Endometrial microvascular endothelial cells (primary cell): Measurements from ENCODE around the gene GDA. TPM values are rescaled to one million over a fixed set of nuclear protein-coding genes. Genes with fewer than 3 reads are reported as not detected.

Experiments
- in situ Hi-C: cut with HindIII; loops from 2 replicates; pipeline ENCODE4 v1.10.0; 2017; ENCODE audit warnings: low sequenced_read_pairs, low pct_unique_long_range_greater_than_20kb; ENCODE audit errors: inconsistent ontology term
- total RNA-seq: library from RNA; depleted of rRNA; stranded (reverse); fragments of >200 nt; gene quantifications from one replicate; pipeline ENCODE4 v1.2.3, GENCODE V29; 2015; ENCODE audit errors: inconsistent ontology term

Gene GDA
- total RNA-seq, 1 donor from 2014 or later = 0.65 TPM

- in situ Hi-C loops = no loop called here
Measured at GRCh38 chr9:72199238-72199637, 50.0 kb downstream of the GDA start.

GRCh38 chr9:72200452-72200851 lies 51.2 kb downstream of the GDA start:
- in situ Hi-C loops = no loop called here

GRCh38 chr9:72202009-72202408 lies 52.8 kb downstream of the GDA start:
- in situ Hi-C loops = no loop called here

GRCh38 chr9:72203205-72203803 lies 54.1 kb downstream of the GDA start:
- in situ Hi-C loops = no loop called here

- in situ Hi-C loops = no loop called here
Measured at GRCh38 chr9:72204062-72204461, 54.8 kb downstream of the GDA start.

GRCh38 chr9:72205513-72205912 lies 56.3 kb downstream of the GDA start:
- in situ Hi-C loops = no loop called here

- in situ Hi-C loops = no loop called here
Measured at GRCh38 chr9:72207278-72207677, 58.0 kb downstream of the GDA start.

GRCh38 chr9:72210522-72210921 lies 61.3 kb downstream of the GDA start:
- in situ Hi-C loops = no loop called here

- in situ Hi-C loops = no loop called here
Measured at GRCh38 chr9:72211047-72211446, 61.8 kb downstream of the GDA start.

- in situ Hi-C loops = no loop called here
Measured at GRCh38 chr9:72213906-72214305, 64.7 kb downstream of the GDA start.

GRCh38 chr9:72217306-72217842 lies 68.1 kb downstream of the GDA start:
- in situ Hi-C loops = no loop called here

- in situ Hi-C loops = no loop called here
Measured at GRCh38 chr9:72220589-72220988, 71.3 kb downstream of the GDA start.

GRCh38 chr9:72226146-72226812 lies 77.0 kb downstream of the GDA start:
- in situ Hi-C loops = no loop called here

GRCh38 chr9:72228282-72228681 lies 79.0 kb downstream of the GDA start:
- in situ Hi-C loops = no loop called here

GRCh38 chr9:72232778-72233177 lies 83.5 kb downstream of the GDA start:
- in situ Hi-C loops = no loop called here

- in situ Hi-C loops = no loop called here
Measured at GRCh38 chr9:72247549-72247948, 98.3 kb downstream of the GDA start.

- in situ Hi-C loops = loop anchor here (25.0 kb wide), 1 partner anchor 214 kb away; no protein-coding TSS in a partner anchor
Measured at GRCh38 chr9:72251589-72251988, 102.3 kb downstream of the GDA start.

GRCh38 chr9:72254901-72255545 lies 105.8 kb downstream of the GDA start:
- in situ Hi-C loops = loop anchor here (25.0 kb wide), 1 partner anchor 218 kb away; no protein-coding TSS in a partner anchor

GRCh38 chr9:72255569-72255968 lies 106.3 kb downstream of the GDA start:
- in situ Hi-C loops = loop anchor here (25.0 kb wide), 1 partner anchor 218 kb away; no protein-coding TSS in a partner anchor

GRCh38 chr9:72256931-72257330 lies 107.7 kb downstream of the GDA start:
- in situ Hi-C loops = loop anchor here (25.0 kb wide), 1 partner anchor 220 kb away; no protein-coding TSS in a partner anchor
